ENCODE measurements around the gene RNF8. TPM values are rescaled to one million over a fixed set of nuclear protein-coding genes. Genes with fewer than 3 reads are reported as not detected.
A peak's percentile ranks its signal among the peaks of the same experiment; 100 is the strongest.

The RNF8 gene
- total RNA-seq, 1 donor from 2014 or later = 22.4 TPM

GRCh38 chr6:37310966-37311365 is 42.8 kb upstream of the RNF8 start:
- peaks cover 5% of the 10 kb centered on the region for H3K9me3 Mint-ChIP-seq (ENCODE audit: unreplicated experiment)
- H3K27me3 ChIP-seq (ENCODE audit: insufficient read depth, low read length) = no peaks in the 10 kb centered on the region
- peaks cover 33% of the 10 kb centered on the region for H3K4me1 Mint-ChIP-seq (ENCODE audit: low read depth, unreplicated experiment)
- TF ChIP-seq CTCF (IDR thresholded peaks at IDR 0.05; ENCODE audit: insufficient read depth, low read depth, low read length) (no peak), EZH2 (IDR thresholded peaks at IDR 0.05; ENCODE audit: insufficient read depth, low read length) (no peak)
- H3K9me3 ChIP-seq (ENCODE audit: insufficient read depth, low read depth, low read length) = no peaks in the 10 kb centered on the region
- H2AFZ ChIP-seq (ENCODE audit: low read depth, low read length) = no peak overlapping the region
- no peaks in the 10 kb centered on the region for H3K27me3 Mint-ChIP-seq (ENCODE audit: low read depth, unreplicated experiment)
- no peak overlapping the region for H3K4me3 ChIP-seq (ENCODE audit: insufficient read depth, low read depth, low read length)
- H3K27ac ChIP-seq (ENCODE audit: low read depth, low read length) = no peak overlapping the region
- no peaks in the 10 kb centered on the region for H3K79me2 ChIP-seq (ENCODE audit: insufficient read depth, low read length)
- peaks cover 16% of the 10 kb centered on the region for H3K36me3 Mint-ChIP-seq (ENCODE audit: low read depth, unreplicated experiment)
- FAIRE-seq (no peak), DNase-seq (ENCODE audit: low read depth) (no peak)
- peaks cover 8% of the 10 kb centered on the region for H4K20me1 ChIP-seq (ENCODE audit: insufficient read depth, low read length)
- H3K36me3 ChIP-seq (ENCODE audit: insufficient read depth, low read length) = peaks cover 11% of the 10 kb centered on the region
- H3K4me2 ChIP-seq (ENCODE audit: low read length) = no peak overlapping the region
- H3K4me3 Mint-ChIP-seq (ENCODE audit: unreplicated experiment) = no peak overlapping the region
- H3K4me1 ChIP-seq (ENCODE audit: insufficient read depth, low read length) = peaks cover 26% of the 10 kb centered on the region
- no peak overlapping the region for H3K27ac Mint-ChIP-seq (ENCODE audit: unreplicated experiment)
- no peak overlapping the region for H3K9ac ChIP-seq (ENCODE audit: low read length)

GRCh38 chr6:37311741-37312473 is 41.9 kb upstream of the RNF8 start:
- Histone ChIP-seq H4K20me1 (ENCODE audit: insufficient read depth, low read length) (peaks cover 8% of the 10 kb centered on the region), H3K4me1 (ENCODE audit: insufficient read depth, low read length) (peaks cover 26% of the 10 kb centered on the region), H3K9ac (ENCODE audit: low read length) (peak overlapping the region; percentile 5), H3K4me2 (ENCODE audit: low read length) (peak overlapping the region; percentile 45), H3K79me2 (ENCODE audit: insufficient read depth, low read length) (no peaks in the 10 kb centered on the region), H2AFZ (ENCODE audit: low read depth, low read length) (no peak overlapping the region), H3K27me3 (ENCODE audit: insufficient read depth, low read length) (no peaks in the 10 kb centered on the region), H3K9me3 (ENCODE audit: insufficient read depth, low read depth, low read length) (no peaks in the 10 kb centered on the region), H3K27ac (ENCODE audit: low read depth, low read length) (peak overlapping the region; percentile 11), H3K36me3 (ENCODE audit: insufficient read depth, low read length) (peaks cover 13% of the 10 kb centered on the region), H3K4me3 (ENCODE audit: insufficient read depth, low read depth, low read length) (no peak overlapping the region)
- no peak for FAIRE-seq
- Mint-ChIP-seq H3K4me1 (ENCODE audit: low read depth, unreplicated experiment) (peaks cover 30% of the 10 kb centered on the region), H3K27me3 (ENCODE audit: low read depth, unreplicated experiment) (no peaks in the 10 kb centered on the region), H3K27ac (ENCODE audit: unreplicated experiment) (peak overlapping the region; percentile 77), H3K36me3 (ENCODE audit: low read depth, unreplicated experiment) (peaks cover 18% of the 10 kb centered on the region), H3K4me3 (ENCODE audit: unreplicated experiment) (no peak overlapping the region), H3K9me3 (ENCODE audit: unreplicated experiment) (peaks cover 5% of the 10 kb centered on the region)
- DNase-seq (ENCODE audit: low read depth) = peak; percentile 66
- TF ChIP-seq CTCF (IDR thresholded peaks at IDR 0.05; ENCODE audit: insufficient read depth, low read depth, low read length) (no peak), EZH2 (IDR thresholded peaks at IDR 0.05; ENCODE audit: insufficient read depth, low read length) (no peak)
